ENCODE data around the gene DAPP1.

The DAPP1 gene

DNA sequence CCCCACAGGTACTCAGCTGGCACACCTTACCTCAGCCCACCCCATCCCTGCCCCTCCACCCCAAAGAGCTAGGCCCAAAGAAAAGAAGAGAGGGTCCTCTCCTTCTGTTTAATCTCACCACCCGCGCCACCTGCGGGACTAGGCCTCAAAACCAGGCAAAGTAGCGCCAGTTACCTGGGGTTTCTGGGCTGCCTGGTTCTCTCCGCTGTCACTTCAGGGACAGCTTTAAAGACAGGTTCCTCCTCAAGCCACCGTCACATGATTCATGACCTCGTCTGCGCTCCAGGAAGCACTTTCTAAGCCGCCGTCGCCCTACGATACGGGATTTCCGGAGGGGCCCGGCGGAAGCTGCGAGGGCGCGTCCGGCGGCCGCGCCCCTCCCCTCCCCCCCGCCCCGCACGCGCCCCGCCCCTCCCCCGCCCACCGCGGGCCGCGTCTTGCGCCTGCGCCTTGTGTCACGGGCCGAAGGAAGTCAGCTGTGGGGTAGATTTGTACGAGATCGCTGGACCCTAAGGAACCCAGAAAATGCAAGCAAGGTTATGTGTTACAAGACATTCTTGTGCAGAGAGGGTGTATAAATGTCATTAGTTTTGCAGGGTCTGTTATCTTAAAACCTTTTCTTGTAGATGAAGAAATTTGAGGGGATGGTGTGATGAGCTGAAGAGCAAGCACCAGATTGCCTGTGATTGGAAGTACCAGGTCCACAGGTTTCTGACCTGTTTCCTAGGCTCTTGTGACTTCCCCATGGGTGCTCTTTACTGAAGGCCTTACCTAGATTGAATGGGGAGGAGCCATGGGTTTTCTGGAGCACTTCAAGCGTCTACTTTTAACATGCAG, 77.8 kb downstream of the DAPP1 start, which contains the start of gene LAMTOR3:
LAMTOR3 (minus strand) TSS at position 267 of the 837 bp plus-strand sequence. CDS start 464 bp downstream, outside the sequence.
- H3K36me3 ChIP-seq (ENCODE audit: low read depth) = peaks cover 48% of the 10 kb centered on the region
- peak within 1 kb of the TSS; percentile 23 for H3K27ac ChIP-seq (ENCODE audit: poor library complexity, severe bottlenecking)
- ATAC-seq (ENCODE audit: low read depth) = peak; percentile 94
- H3K27me3 ChIP-seq (ENCODE audit: insufficient read depth, poor library complexity, severe bottlenecking) = no peaks in the 10 kb centered on the region
- H3K4me1 ChIP-seq (ENCODE audit: insufficient read depth, poor library complexity, severe bottlenecking) = no peaks in the 10 kb centered on the region
- H3K9me3 ChIP-seq (ENCODE audit: severe bottlenecking) = no peaks in the 10 kb centered on the region
- TF ChIP-seq, protein P1, sequence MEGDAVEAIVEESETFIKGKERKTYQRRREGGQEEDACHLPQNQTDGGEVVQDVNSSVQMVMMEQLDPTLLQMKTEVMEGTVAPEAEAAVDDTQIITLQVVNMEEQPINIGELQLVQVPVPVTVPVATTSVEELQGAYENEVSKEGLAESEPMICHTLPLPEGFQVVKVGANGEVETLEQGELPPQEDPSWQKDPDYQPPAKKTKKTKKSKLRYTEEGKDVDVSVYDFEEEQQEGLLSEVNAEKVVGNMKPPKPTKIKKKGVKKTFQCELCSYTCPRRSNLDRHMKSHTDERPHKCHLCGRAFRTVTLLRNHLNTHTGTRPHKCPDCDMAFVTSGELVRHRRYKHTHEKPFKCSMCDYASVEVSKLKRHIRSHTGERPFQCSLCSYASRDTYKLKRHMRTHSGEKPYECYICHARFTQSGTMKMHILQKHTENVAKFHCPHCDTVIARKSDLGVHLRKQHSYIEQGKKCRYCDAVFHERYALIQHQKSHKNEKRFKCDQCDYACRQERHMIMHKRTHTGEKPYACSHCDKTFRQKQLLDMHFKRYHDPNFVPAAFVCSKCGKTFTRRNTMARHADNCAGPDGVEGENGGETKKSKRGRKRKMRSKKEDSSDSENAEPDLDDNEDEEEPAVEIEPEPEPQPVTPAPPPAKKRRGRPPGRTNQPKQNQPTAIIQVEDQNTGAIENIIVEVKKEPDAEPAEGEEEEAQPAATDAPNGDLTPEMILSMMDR (IDR thresholded peaks at IDR 0.05; ENCODE audit: poor library complexity, severe bottlenecking) = no peak
- H3K4me3 ChIP-seq (ENCODE audit: severe bottlenecking) = peak within 1 kb of the TSS; percentile 96
- DNase-seq (ENCODE audit: low spot score) = peak; percentile 87

DNA sequence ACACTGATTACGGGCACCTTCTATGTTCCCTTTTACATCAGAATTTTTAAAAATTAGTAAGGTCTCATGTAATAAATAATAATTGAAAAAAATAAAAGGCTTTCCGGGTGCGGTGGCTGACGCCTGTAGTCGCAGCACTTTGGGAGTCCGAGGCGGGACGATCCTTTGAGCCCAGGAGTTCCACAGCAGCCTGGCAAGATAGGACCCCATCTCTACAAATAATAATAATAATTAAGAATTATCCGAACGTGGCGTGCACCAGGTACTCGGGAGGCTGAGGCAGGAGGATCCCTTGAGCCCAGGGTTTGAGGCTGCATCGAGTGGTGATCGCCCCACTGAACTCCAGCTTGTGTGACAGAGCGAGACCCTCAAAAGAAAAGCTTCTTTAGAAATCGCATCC, 78.4 kb downstream of the DAPP1 start:
- Histone ChIP-seq H3K4me1 (ENCODE audit: insufficient read depth, poor library complexity, severe bottlenecking) (no peaks in the 10 kb centered on the region), H3K27me3 (ENCODE audit: insufficient read depth, poor library complexity, severe bottlenecking) (no peaks in the 10 kb centered on the region), H3K4me3 (ENCODE audit: severe bottlenecking) (peak overlapping the region; percentile 96), H3K36me3 (ENCODE audit: low read depth) (peaks cover 46% of the 10 kb centered on the region), H3K27ac (ENCODE audit: poor library complexity, severe bottlenecking) (peak overlapping the region; percentile 23), H3K9me3 (ENCODE audit: severe bottlenecking) (no peaks in the 10 kb centered on the region)
- ATAC-seq (ENCODE audit: low read depth) (no peak), DNase-seq (ENCODE audit: low spot score) (no peak)
- TF ChIP-seq, protein P1 (IDR thresholded peaks at IDR 0.05; ENCODE audit: poor library complexity, severe bottlenecking) = no peak

DNA sequence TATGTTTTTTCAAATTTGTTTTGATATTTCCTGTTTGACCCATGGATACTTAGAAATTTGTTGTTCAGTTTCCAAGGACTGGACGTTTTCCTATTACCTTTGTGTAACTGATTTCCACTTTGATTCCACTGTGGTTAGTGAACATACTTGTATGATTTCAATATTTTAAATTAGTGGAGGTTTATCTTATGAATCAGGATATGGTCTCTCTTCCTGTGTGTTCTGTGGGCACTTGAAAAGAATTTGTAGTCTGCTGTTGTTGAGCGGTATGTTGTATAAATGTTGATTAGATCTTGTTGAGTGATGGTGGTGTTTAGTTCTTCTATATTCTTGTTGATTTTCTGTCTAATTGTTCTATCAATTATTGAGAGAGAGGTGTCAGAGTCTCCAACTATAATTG, 98.8 kb downstream of the DAPP1 start:
- peaks cover 52% of the 10 kb centered on the region for H3K36me3 ChIP-seq (ENCODE audit: low read depth)
- H3K4me1 ChIP-seq (ENCODE audit: insufficient read depth, poor library complexity, severe bottlenecking) = no peaks in the 10 kb centered on the region
- no peak overlapping the region for H3K4me3 ChIP-seq (ENCODE audit: severe bottlenecking)
- H3K9me3 ChIP-seq (ENCODE audit: severe bottlenecking) = no peaks in the 10 kb centered on the region
- TF ChIP-seq, protein P1 (IDR thresholded peaks at IDR 0.05; ENCODE audit: poor library complexity, severe bottlenecking) = no peak
- DNase-seq (ENCODE audit: low spot score) (no peak), ATAC-seq (ENCODE audit: low read depth) (no peak)
- no peak overlapping the region for H3K27ac ChIP-seq (ENCODE audit: poor library complexity, severe bottlenecking)
- no peaks in the 10 kb centered on the region for H3K27me3 ChIP-seq (ENCODE audit: insufficient read depth, poor library complexity, severe bottlenecking)

DNA sequence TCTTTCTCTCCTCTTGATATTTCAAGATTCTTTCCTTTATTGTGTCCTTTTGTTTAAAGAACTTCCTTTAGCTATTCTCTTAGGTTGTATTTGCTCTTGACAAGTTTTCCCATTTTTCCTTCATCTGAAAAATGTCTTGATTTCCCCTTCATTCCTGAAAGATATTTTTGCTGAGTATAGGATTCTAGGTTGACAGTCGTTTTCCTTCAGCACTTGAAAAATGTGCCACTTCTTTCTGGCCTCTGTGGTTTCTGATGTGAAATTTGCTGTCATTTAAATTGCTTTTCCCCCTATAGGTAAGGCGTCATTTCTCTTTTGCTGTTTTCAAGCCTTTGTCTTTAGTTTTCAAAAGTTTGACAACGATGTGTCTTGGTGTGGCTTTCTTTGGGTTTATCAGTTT, 100.9 kb downstream of the DAPP1 start:
- no peak overlapping the region for H3K4me3 ChIP-seq (ENCODE audit: severe bottlenecking)
- TF ChIP-seq, protein P1 (IDR thresholded peaks at IDR 0.05; ENCODE audit: poor library complexity, severe bottlenecking) = no peak
- no peaks in the 10 kb centered on the region for H3K9me3 ChIP-seq (ENCODE audit: severe bottlenecking)
- H3K27me3 ChIP-seq (ENCODE audit: insufficient read depth, poor library complexity, severe bottlenecking) = no peaks in the 10 kb centered on the region
- peaks cover 69% of the 10 kb centered on the region for H3K36me3 ChIP-seq (ENCODE audit: low read depth)
- ATAC-seq (ENCODE audit: low read depth) (no peak), DNase-seq (ENCODE audit: low spot score) (no peak)
- no peak overlapping the region for H3K27ac ChIP-seq (ENCODE audit: poor library complexity, severe bottlenecking)
- no peaks in the 10 kb centered on the region for H3K4me1 ChIP-seq (ENCODE audit: insufficient read depth, poor library complexity, severe bottlenecking)

DNA sequence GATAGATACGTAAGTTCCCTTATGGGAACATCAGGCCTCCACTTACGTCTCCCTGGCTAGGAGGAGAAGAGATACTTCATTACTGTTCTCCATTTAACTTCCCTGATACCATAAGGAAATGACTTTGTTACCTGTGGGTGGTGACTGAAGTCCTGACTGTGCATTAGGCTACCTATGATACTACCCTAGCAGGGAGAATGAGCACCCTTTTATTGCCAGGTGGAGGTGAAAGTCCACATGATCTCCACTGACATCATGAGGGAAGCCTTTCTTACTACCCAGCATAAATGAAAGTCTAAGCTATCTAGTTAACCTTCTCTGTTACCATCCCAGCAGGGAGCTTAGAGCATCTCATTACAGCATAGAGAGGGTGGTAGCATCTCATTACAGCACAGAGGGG, 102.0 kb downstream of the DAPP1 start:
- TF ChIP-seq, protein P1 (IDR thresholded peaks at IDR 0.05; ENCODE audit: poor library complexity, severe bottlenecking) = no peak
- Histone ChIP-seq H3K4me3 (ENCODE audit: severe bottlenecking) (no peak overlapping the region), H3K36me3 (ENCODE audit: low read depth) (peaks cover 78% of the 10 kb centered on the region), H3K4me1 (ENCODE audit: insufficient read depth, poor library complexity, severe bottlenecking) (no peaks in the 10 kb centered on the region), H3K27ac (ENCODE audit: poor library complexity, severe bottlenecking) (no peak overlapping the region), H3K27me3 (ENCODE audit: insufficient read depth, poor library complexity, severe bottlenecking) (no peaks in the 10 kb centered on the region), H3K9me3 (ENCODE audit: severe bottlenecking) (no peaks in the 10 kb centered on the region)
- no peak for ATAC-seq (ENCODE audit: low read depth)
- no peak for DNase-seq (ENCODE audit: low spot score)

Measured in RWPE2 (cell line).